NCI-H1105 treated with DMSO at 0.1 percent for 48 hours (cell line): Measurements from ENCODE around the gene ZBTB43.

ENCODE experiments used
- DNase-seq: peaks from one replicate; lab custom pipeline; 2025; lab: John Stamatoyannopoulos, UW

ZBTB43 gene

GRCh38 chr9:126830827-126831226 lies 26.0 kb downstream of the ZBTB43 start:
- no peak for DNase-seq

- DNase-seq, result no peak
These were observed 27.6 kb downstream of the ZBTB43 start for GRCh38 chr9:126832440-126832839.

GRCh38 chr9:126833020-126833419 lies 28.2 kb downstream of the ZBTB43 start:
- DNase-seq, result no peak

GRCh38 chr9:126833710-126834345 lies 29.0 kb downstream of the ZBTB43 start:
- no peak for DNase-seq

- DNase-seq, result no peak
These were observed 29.8 kb downstream of the ZBTB43 start for GRCh38 chr9:126834672-126835071.

GRCh38 chr9:126836216-126836615 lies 31.4 kb downstream of the ZBTB43 start:
- no peak for DNase-seq

GRCh38 chr9:126838055-126838811 lies 33.4 kb downstream of the ZBTB43 start:
- DNase-seq, result no peak

GRCh38 chr9:126838895-126839294 lies 34.1 kb downstream of the ZBTB43 start:
- no peak for DNase-seq

GRCh38 chr9:126839301-126839700 lies 34.5 kb downstream of the ZBTB43 start:
- no peak for DNase-seq

- DNase-seq, result no peak
These were observed 37.5 kb downstream of the ZBTB43 start for GRCh38 chr9:126842220-126842842.

GRCh38 chr9:126842977-126843799 lies 38.3 kb downstream of the ZBTB43 start:
- no peak for DNase-seq

GRCh38 chr9:126844085-126844484 lies 39.2 kb downstream of the ZBTB43 start:
- no peak for DNase-seq

- no peak for DNase-seq
These were observed 42.2 kb downstream of the ZBTB43 start for GRCh38 chr9:126847051-126847450.

- no peak for DNase-seq
These were observed 44.9 kb downstream of the ZBTB43 start for GRCh38 chr9:126849591-126850225.

- DNase-seq, result no peak
These were observed 46.5 kb downstream of the ZBTB43 start for GRCh38 chr9:126851286-126851880.

- DNase-seq, result no peak
These were observed 47.3 kb downstream of the ZBTB43 start for GRCh38 chr9:126852086-126852688.

GRCh38 chr9:126853667-126854066 lies 48.8 kb downstream of the ZBTB43 start:
- DNase-seq, result no peak

GRCh38 chr9:126854734-126855133 lies 49.9 kb downstream of the ZBTB43 start:
- DNase-seq, result no peak

GRCh38 chr9:126856326-126856877 lies 51.6 kb downstream of the ZBTB43 start:
- DNase-seq, result peak; percentile 52

- DNase-seq, result peak; percentile 39
These were observed 52.6 kb downstream of the ZBTB43 start for GRCh38 chr9:126857261-126857960.
